ENCODE data around the gene GALNS. TPM values are rescaled to one million over a fixed set of nuclear protein-coding genes. Genes with fewer than 3 reads are reported as not detected.
"Not testable (repeated sequence)": the region's sequence is repeated elsewhere in the genome, so short reads cannot be mapped to it uniquely, and the experiment has no call there.

Gene GALNS
- polyA plus RNA-seq, 2 of the 4 experiments (the other 2 are of a cell fraction): 7.0 to 31.2 TPM

- DNase-seq (ENCODE audit: low read depth in 1 of 2, low spot score in 1 of 2) (no peak), FAIRE-seq (no peak), ATAC-seq (no peak; a peak in 1 of 6 replicates)
- no peak for TF ChIP-seq ZFP36 (IDR thresholded peaks at IDR 0.05; ENCODE audit: borderline replicate concordance, partially characterized antibody)
- ChIA-PET CTCF (interaction anchor here (0.8 to 3.9 kb wide), 5 partner anchors 10 to 39 kb away, joined by 3 to 27 read pairs (median 4); partner anchors contain the start of genes GALNS and TRAPPC2L), POLR2A (no interaction called here)
- Histone ChIP-seq H3K4me2 (no peak overlapping the region), H3K4me3 (no peak overlapping the region), H3K27ac (no peak overlapping the region), H3K4me1 (no peaks in the 10 kb centered on the region), H3K9me3 (no peaks in the 10 kb centered on the region)
- WGBS (ENCODE audit: missing lambda C conversion rate): 87% methylated on average over 15 of the region's 26 CpGs
Observed at GRCh38 chr16:88826070-88826840, 30.5 kb downstream of the GALNS start.

GRCh38 chr16:88825146-88825545 lies 31.6 kb downstream of the GALNS start:
- H3K9me3 ChIP-seq: no peaks in the 10 kb centered on the region
- no peak overlapping the region for H3K4me2 ChIP-seq
- no peak overlapping the region for H3K4me3 ChIP-seq
- H3K27ac ChIP-seq: no peak overlapping the region
- no CpG with 5 or more reads among the region's 12 CpGs for WGBS (ENCODE audit: missing lambda C conversion rate)
- POLR2A ChIA-PET: no interaction called here
- ATAC-seq (no peak), DNase-seq (ENCODE audit: low read depth in 1 of 2, low spot score in 1 of 2) (no peak), FAIRE-seq (no peak)
- CTCF ChIA-PET: interaction anchor here (3.9 kb wide), 1 partner anchor 9 kb away, joined by 27 read pairs; no protein-coding TSS in a partner anchor
- TF ChIP-seq, protein P1, sequence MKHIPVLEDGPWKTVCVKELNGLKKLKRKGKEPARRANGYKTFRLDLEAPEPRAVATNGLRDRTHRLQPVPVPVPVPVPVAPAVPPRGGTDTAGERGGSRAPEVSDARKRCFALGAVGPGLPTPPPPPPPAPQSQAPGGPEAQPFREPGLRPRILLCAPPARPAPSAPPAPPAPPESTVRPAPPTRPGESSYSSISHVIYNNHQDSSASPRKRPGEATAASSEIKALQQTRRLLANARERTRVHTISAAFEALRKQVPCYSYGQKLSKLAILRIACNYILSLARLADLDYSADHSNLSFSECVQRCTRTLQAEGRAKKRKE (CRISPR knock-in tag; IDR thresholded peaks at IDR 0.05; ENCODE audit: low read depth): no peak
- no peak for TF ChIP-seq RARB (CRISPR knock-in tag; IDR thresholded peaks at IDR 0.05)
- no peaks in the 10 kb centered on the region for H3K4me1 ChIP-seq

DNA sequence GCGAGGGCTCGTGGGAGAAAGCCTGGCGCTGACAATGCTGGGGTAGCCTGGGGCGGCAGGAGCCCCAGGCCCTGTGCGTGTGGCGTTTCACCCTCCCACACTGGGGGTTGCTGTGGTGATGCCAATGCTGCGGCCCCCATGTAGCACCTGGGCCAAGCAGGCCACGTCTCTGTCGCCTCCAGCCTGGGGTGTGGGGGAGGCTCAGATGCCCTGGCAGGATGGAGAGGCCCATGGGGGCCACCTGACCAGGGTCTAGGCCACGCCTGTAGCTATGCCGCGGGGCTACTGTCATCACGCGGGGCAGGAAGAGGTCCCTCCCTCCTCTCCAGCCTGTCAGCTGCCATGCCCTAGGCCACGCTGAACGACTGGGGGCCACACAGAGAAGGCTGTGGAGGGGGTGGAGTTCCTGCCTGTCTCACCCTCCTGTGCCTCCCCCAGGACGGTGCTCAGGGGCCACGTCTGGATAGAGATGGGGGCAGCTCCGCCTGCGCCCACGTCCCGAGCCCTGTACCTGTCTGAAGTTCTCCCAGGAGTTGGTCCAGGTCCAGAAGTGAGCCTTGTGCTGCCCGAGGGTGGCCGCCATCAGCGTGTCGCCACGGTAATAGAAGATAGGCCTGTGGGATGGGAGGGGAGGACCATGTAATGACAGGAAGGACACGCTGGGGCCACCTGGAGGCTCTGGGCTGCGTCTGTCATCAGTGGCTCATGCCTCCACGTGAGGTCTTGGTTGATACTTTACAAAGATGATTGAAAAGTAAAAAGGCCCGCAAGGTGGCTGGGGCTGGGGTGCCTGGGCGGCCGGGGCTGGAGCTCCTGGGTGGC lies 32.3 kb downstream of the GALNS start:
- POLR2A ChIA-PET: no interaction called here
- no peak overlapping the region for H3K4me3 ChIP-seq
- no peak for TF ChIP-seq NPAS2 (CRISPR knock-in tag; IDR thresholded peaks at IDR 0.05; ENCODE audit: borderline replicate concordance)
- no peak for TF ChIP-seq CBX2 (IDR thresholded peaks at IDR 0.05; ENCODE audit: borderline replicate concordance, low read depth)
- TF ChIP-seq MAFK (IDR thresholded peaks at IDR 0.05; ENCODE audit: partially characterized antibody): no peak
- no peak for TF ChIP-seq SMC3 (IDR thresholded peaks at IDR 0.05)
- TF ChIP-seq NR3C1 (IDR thresholded peaks at IDR 0.05): no peak
- TF ChIP-seq EHF (CRISPR knock-in tag; IDR thresholded peaks at IDR 0.05): no peak
- TF ChIP-seq, protein P2, sequence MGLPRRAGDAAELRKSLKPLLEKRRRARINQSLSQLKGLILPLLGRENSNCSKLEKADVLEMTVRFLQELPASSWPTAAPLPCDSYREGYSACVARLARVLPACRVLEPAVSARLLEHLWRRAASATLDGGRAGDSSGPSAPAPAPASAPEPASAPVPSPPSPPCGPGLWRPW (IDR thresholded peaks at IDR 0.05): no peak
- TF ChIP-seq MYC (IDR thresholded peaks at IDR 0.05; ENCODE audit: borderline replicate concordance, low read length): no peak
- no peak for TF ChIP-seq HOXB13 (CRISPR knock-in tag; IDR thresholded peaks at IDR 0.05; ENCODE audit: low read depth)
- TF ChIP-seq CHD4 (IDR thresholded peaks at IDR 0.05; ENCODE audit: borderline replicate concordance): no peak
- no peak for TF ChIP-seq JUNB (IDR thresholded peaks at IDR 0.05)
- TF ChIP-seq ESRRA (IDR thresholded peaks at IDR 0.05; ENCODE audit: borderline replicate concordance, low read length): no peak
- no peak for TF ChIP-seq RAD21 (conservative IDR thresholded peaks at IDR 0.05 in 1 of 2, IDR thresholded peaks at IDR 0.05 in 1 of 2)
- no peak for TF ChIP-seq NFE2L2 (conservative IDR thresholded peaks at IDR 0.05; ENCODE audit: low read length)
- TF ChIP-seq BHLHE40 (IDR thresholded peaks at IDR 0.05; ENCODE audit: low read depth, low read length): no peak
- no peak for TF ChIP-seq E2F6 (IDR thresholded peaks at IDR 0.05; ENCODE audit: borderline replicate concordance, low read depth)
- no peak for TF ChIP-seq TP53 (CRISPR knock-in tag; IDR thresholded peaks at IDR 0.05)
- no peak for ATAC-seq
- H3K4me2 ChIP-seq: no peak overlapping the region
- H3K4me1 ChIP-seq: no peaks in the 10 kb centered on the region
- CTCF ChIA-PET: no interaction called here
- H3K9me3 ChIP-seq: no peaks in the 10 kb centered on the region
- WGBS (ENCODE audit: missing lambda C conversion rate): 91% methylated on average over 28 of the region's 33 CpGs
- no peak overlapping the region for H3K27ac ChIP-seq
- no peak for FAIRE-seq
- DNase-seq (ENCODE audit: low read depth in 1 of 2, low spot score in 1 of 2): no peak

GRCh38 chr16:88823646-88824045 lies 33.1 kb downstream of the GALNS start:
- POLR2A ChIA-PET; DNase-seq (ENCODE audit: low read depth in 1 of 2, low spot score in 1 of 2); H3K27ac ChIP-seq: not testable (repeated sequence)

More at GRCh38 chr16:88823646-88824045, 33.1 kb downstream of the GALNS start:
- FAIRE-seq, H3K4me1 ChIP-seq, H3K4me3 ChIP-seq, H3K9me3 ChIP-seq, H3K4me2 ChIP-seq, ATAC-seq, CTCF ChIA-PET: not testable (repeated sequence)
- WGBS (ENCODE audit: missing lambda C conversion rate): 93% methylated on average over 23 of the region's 31 CpGs
